ENCODE data around the gene RPAP3.

RPAP3 gene, protein sequence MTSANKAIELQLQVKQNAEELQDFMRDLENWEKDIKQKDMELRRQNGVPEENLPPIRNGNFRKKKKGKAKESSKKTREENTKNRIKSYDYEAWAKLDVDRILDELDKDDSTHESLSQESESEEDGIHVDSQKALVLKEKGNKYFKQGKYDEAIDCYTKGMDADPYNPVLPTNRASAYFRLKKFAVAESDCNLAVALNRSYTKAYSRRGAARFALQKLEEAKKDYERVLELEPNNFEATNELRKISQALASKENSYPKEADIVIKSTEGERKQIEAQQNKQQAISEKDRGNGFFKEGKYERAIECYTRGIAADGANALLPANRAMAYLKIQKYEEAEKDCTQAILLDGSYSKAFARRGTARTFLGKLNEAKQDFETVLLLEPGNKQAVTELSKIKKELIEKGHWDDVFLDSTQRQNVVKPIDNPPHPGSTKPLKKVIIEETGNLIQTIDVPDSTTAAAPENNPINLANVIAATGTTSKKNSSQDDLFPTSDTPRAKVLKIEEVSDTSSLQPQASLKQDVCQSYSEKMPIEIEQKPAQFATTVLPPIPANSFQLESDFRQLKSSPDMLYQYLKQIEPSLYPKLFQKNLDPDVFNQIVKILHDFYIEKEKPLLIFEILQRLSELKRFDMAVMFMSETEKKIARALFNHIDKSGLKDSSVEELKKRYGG

DNA sequence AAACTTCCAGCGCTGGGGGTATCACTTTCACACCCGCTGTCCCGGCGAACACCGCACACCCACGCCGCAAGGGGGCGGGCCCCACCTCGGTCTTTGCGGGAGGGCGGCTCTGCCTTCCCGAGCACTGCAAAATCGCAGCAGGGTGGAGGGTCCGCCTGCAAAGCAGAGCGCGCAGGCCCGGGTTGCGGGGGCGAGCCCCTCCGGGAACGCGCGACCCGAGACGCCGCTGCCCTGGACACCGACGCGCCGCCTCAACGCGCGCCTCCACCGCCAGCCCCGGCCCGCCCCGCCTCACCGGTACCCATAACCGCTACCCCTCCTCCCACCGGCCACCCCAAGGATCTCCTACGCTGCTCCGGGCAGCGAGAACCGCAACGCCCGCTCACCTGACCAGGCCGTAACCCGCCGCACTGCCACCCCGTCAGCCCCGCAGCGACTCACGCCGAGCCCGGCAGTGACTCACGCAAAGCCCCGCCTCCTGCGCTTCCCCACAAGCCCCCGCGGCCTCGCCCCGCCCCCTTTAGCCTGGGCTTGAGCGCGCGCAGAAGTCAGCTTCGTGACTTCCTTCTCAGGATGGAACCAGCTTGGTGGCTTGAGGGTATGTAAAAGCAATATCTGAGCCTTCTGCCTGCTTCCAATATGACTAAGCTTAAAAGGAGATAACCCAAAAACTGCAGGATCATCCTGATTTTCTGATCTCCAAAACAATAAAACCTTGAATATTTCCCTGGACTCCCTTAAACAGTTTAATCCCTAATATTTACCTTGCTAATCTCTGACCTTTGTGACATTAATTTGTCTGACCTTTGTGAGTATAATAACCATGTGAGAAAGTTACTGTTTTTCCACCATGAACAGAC is at the start of gene RPAP3:
TSS of gene RPAP3 (minus strand) at position 465 of the 860 bp plus-strand sequence. CDS start 3,190 bp downstream, outside the sequence.
- peak; percentile 99 for DNase-seq

DNA sequence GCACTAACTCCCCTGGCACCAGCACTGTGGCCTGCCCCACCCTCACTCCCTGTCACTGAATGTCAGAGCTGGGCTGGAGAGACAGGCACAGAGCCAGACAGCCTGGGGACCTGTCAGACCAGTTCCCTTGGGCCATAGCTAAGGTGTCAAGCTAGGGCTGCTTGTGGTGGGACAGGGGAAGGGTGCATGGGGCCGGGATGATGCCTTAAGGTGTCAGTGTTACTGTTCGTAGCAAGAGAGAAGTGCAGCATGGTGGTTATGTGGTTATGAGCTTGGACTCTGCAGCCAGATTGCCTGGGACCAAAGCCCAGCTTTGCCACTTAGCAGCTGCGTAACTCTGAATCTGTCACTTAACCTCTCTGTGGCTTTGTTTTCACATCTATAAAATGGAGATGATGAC is 49.1 kb upstream of the RPAP3 start:
- no peak for DNase-seq

DNA sequence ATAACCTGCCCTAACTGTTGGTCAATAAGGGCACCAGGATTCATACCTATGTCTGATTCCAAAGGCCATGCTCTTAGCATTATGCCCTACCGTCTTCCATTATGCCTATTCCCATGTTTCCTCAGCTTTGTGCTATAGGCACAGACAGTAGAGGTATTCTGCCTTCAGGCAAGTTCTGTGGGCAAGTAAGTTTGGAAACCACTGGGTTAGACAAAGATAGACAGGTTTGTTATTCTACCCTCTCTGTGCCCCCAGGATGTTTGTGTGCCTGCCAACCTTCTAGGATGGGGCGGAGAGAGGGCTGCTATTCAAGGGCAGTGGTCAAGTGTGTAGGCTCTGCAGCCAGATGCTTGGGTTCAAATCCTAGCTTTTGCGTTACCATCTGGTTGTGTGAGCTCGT is 48.3 kb upstream of the RPAP3 start:
- no peak for DNase-seq

DNA sequence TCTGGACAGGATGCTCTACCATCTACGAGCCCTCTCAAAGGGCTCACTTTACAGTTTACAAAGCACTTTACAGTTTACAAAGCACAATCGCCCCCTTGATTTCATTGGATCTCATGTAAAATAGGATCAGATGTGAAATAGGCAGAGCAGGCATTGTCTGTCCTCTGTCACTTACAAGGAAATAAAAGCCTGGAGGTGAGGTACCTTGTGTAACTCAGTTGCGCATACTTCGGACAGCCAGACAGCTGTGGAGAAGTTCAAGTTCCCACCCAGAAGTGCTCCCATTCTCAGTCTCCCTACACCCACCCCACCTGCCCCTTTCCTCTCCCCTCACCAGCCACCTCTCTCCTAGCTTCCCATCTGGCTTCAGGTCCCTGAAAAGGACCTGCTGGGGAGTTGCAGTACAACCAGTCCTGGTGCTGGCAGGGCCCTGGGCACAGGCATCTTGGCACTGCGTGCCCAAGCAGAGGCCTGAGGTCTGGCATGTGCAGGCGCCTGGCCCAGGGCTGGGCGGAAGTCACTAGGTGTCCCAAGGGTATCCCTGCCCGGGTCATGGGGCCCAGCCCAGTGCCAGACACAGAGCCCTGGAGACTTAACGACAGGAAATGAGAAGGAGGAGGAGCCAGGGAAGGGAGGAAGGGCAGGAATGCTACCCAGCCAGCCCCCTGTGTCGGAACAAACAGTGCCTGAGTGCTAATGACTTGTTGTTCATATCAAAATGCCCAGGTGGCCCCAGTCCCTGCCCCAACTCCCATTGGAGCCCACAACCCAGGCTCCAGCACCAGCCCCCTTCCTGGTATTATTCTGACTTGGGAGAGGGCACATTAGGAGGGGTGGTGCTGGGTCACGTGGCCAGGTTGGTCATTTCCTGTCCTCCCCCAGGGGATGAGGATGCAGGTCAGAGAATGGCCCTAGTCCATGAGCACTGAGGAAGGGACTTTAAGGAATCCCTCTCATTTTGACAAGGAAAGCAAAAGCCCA is 47.5 kb upstream of the RPAP3 start:
- no peak for DNase-seq

DNA sequence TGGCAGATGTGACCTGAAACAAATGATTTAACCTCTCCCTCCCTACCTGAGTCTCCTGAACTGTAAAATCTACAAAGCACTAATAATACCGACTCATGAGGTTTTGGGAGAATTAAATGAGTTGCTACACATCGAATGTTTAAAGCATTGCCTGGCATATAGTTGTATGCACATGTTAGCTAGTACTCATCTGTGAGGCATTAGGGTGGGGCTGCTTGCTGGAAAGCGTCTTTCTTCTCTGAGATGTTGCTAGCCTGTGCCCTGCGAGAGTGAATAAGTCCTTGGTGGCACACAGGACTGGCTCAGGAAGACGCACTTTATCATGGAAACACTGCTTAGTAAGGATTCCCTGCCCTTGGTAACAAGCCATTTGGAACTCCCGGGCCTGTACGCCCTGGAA is 46.7 kb upstream of the RPAP3 start:
- no peak for DNase-seq

DNA sequence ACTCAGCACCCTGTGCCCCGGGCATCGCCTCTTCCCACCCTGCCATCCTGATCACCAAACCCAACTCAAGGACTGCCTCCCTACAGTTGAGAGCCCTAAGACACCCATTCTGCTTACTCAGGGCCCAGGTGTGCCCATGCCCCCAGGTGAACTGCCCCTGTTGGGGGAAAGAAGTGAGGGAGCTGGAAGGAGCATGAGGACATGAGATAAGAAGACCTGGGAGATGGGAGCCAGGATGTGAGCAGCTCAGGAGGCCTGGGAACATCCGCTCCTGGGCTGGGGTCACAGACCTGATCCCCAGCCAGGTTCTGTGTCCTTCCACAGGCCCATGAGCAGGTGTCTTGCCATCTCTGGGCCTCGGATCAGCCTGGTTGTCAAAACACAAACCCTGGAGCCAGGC is 46.3 kb upstream of the RPAP3 start:
- no peak for DNase-seq

DNA sequence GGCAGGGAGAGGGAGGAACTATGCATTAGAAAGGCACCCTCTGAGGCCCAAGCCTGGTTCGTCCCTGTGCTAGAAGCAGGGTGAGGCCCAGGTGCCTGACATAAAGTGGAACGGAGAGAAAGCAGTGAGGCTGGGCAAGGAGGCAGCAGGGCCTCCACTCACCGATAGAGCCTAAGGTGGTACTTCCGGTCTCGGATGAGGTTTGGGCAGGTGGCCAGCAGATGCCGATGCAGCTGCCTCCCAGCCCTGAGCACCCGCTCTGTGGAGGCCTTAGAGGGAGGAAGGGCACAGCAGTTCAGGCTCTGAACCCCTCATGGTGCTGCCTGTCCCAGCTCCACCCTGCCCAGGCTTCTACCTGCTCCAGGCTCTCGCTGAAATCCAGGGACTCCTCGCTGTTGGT is 45.7 kb upstream of the RPAP3 start:
- DNase-seq: no peak

DNA sequence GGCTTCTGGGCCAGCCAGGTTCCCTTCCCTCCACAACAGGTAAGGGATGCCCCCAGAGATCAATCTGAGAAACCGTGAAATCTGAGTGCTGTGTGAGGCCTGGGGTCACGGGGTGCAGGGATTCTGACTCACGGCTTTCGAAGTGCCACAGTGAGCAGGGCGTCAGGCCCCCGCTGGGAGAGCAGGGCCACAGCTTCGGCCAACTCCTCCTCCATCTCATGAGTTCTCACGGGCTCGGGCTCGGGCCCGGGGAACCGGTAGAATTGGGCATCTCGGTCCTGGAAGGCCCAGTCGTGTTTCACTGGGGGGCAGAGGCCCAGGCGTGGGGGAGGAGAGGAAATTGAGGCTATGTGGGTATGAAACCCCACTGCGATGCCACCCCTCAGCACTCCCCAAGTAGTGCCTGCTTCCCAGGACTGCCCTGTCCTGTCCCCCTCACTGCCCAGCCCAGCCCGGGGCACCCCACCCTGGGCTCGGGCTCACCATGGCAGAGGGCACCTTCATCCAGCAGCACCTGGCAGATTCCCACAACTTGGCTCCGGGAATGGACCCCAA is 45.2 kb upstream of the RPAP3 start:
- no peak for DNase-seq

DNA sequence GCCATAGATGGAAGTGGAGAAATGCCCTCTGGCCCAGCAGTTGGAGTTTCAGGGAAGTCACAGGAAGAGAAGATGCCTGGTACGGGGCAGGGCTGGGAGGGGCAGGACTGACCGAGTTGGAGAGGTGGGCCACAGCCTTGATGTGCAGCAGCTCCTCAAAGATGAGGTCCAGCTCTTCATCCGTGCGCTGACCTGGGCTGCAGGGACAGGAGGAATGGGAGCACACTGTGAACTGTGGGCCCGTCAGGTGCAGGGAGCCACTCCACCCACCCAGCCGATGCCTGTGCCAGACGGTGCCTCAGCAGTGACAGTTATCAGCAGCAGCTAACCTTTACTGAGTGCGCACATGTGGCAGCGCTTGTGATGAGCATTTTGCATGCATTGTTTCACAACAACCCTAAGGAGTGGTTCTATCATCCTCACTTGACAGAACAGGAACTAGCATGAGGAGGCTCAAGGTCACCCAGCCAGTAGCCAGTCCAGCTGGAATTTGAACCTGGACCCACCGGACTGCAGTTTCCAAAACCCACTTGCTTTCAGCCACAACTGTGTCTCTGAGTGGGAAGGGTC is 44.5 kb upstream of the RPAP3 start:
- DNase-seq: peak; percentile 79

DNA sequence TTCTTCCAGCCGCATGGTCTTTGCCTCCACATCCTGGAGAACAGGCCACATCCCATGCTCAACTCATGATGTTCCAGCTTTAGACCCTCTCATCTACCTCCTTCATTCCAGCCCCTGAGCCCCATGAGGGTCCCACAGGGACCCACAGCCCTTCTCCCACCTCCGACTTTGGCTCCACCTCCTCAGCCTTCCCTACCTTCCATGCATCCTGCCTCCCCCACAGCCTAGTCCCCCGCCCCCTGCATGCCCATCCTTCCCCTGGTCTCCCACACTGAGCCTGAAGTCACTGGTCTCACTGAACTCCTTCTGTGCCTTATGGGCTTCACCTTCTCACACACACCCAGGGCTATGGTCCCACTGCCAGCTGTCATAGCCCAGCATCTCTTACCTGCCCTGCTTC is 43.1 kb upstream of the RPAP3 start:
- no peak for DNase-seq

DNA sequence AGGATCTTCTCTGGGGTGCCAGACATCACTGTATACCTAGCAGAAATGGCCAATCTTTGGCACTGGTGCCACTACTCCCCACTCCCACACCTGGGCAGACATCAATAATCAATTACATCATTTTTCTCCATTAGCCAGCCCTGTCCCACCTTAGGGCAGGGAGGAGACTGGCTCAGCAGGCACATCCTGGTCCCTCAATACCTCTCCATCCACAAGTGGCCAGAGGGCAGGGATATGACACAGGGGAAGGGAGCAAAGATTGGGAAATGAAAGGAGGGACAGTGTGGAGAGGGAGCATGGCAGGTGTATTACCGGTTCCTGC is 42.6 kb upstream of the RPAP3 start:
- DNase-seq: no peak

DNA sequence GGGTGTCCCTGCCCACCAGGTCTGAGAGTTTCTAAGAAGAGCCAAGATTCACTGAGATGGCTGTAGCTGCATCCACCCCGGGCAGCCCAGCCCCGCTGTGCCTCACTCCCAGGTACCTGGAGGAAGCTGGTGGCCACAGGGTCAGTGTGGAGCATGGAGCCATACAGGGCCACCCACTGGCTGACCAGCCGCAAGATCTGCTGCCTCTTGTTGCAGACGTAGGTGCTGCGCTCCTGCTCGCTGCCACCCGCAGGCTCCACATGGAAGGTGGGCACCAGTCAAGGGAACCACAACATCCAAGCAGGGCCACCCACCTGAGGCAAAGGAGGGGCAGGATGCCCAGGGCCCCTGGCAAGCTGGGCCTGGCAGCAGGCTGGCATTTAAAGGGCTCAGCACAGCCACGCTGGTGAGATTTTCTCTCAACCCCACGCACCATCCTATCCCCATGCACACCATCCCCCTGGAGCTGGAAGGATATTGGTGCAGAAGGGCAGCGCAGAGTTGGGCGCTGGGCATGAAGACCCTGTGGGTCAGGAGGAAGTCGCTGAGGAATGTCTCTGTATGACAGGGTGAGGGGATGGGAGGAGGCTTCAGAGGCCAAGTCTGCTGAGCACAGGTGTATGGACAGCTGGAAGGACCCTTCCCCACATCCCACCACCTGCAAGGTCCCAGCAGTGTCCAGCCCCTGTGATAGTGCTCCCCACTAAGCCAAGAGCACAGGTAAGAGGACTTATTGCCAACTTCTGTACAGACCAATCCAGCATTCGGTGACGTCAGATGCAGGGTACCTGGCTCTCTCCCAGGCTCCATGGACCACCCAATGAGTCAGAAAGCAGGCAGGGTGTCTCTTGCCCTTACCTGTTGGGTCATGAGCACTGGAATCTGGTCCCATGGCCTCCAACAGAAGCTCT is 42.0 kb upstream of the RPAP3 start:
- DNase-seq: no peak

DNA sequence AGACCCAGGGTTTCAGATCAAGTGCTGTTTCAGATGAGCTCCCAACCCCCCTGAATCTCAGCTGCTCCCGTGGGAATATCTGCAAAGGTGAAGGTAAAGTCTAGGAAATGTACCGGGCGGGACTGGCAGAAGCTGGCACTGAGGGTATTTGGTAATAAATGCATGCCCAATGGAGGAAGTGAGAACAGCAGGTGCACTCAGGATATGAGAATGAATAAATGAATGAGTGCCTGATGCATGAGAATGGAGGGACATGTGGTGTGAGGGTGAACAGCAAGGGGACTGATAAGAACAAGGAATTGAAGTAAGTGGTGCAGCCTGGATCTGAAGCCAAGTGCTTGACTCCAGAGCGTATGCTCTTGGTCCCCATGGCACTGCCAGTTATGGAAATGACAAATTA is 41.3 kb upstream of the RPAP3 start:
- no peak for DNase-seq

DNA sequence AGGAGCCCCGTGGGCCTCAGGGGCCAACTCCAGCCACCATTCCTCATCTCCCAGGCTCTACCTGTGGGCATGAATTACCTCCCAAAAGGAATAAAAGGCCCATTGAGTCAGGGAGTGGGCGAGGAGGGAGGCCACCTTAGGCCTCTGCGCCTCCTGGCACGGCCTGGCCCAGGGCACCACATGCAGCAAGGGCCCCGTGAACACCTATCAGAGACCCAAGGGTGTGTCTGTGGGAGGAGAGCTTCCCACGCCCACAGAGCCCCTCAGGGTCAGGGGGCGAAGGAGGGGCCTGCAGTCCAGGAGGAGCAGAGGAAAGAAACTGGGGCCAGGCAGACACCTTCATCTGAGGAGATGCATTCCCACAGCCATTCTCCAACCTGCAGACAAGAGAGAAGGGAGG is 40.7 kb upstream of the RPAP3 start:
- no peak for DNase-seq

DNA sequence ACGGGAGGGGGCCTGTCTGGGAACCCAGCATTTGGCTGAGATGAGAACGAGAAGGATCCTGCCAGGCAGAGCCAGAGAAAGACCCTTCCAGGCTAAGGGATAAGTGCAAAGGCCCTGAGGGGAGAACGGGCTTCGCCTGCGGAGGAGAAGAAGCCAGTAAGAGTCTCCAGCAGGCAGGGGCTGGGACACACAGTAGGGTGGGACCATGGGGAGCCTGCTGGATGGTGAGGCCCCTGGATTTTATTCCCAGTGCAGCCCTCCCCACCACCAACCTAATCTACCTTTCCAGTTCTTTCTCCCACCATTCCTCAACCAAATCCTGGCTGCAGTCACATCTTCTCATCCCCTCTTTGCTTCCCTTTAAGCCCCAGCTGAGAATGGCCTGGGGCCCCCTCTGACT is 40.2 kb upstream of the RPAP3 start:
- no peak for DNase-seq

DNA sequence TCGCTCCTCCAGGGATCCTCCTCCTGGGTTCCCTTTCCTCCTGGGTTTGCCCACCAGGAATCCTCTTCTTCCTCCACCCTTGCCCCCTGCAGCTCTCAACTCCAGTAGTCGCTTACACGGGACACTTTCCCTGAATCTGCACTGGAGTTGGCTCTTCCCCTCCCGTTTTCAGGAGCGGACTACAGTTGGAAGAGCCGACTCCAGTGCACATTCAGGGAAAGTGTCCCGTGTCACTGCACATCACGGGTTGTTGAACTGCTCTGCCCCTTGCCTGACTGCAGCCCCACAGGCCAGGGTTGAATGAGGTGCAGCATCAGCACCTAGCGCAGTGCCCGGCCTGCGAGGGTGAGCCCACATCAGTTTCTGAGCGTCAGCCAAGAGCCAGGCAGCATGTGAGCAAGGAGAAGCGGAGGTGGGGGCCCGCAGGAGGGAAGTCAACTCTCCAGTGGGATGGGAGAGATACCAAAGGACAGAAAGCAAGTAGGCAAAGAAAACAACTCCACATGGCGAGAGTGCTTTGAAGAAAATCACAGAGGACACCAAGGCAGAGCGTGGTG is 39.7 kb upstream of the RPAP3 start:
- no peak for DNase-seq

DNA sequence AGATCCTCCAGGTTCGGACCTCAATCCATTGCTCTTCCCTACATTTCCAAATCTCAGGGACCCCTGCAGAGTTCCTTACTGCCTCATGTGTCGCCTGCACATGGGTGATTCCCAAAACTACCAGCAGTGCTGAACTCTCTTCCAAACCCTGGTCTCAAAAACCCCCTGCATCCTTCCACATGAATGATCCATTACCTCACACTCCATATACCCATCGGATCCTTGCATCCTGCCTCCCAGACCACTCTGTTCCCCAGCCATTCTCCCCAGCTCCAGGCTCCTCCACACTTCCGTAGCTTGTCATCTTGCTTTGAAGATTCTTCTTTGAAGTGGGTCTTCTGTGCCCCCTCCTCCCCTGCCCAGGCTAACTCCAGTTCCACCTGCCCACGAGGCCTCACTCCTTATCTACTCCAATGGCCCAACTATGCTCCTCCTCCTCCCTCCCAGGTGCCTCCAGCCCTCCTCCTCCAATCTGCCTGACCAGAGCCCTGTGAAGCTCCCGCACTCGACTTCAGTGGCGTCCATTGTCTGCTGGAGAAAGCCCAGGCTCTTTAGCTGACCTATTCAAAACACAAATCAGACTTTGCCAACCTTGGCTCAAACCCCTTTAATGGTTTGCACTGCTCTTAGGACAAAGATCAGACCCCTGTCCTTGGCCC is 39.1 kb upstream of the RPAP3 start:
- DNase-seq: no peak

DNA sequence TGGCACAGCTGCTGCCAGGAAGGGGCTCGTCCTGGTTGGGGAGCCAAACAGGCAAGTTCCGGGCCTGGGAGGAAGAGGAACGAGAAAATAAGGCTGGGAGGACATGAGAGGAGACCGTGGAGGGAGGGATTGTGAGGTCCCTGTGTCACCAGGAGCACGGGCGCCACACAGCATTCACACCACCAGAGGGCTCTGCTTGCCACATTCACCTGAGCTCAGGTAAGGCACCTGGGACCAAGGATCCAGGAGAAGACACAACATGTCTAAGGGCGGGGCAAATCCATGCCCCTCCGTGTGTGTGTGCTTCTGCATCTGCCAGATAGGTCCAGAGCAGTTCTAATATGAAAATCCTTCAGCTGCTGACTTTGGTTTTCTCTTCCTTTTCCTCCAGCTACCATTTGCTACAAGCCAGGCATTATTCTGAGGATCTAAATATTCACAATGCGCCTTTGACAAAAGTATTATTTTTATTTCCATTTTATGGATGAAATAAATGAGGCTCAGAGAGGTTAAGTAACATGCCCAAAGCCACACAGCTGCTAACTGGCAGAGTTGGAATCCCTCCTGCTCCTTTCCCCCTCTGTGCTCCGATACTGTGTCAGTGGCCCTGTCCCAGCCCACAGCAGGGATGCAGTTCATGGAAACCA is 38.3 kb upstream of the RPAP3 start:
- DNase-seq: no peak

DNA sequence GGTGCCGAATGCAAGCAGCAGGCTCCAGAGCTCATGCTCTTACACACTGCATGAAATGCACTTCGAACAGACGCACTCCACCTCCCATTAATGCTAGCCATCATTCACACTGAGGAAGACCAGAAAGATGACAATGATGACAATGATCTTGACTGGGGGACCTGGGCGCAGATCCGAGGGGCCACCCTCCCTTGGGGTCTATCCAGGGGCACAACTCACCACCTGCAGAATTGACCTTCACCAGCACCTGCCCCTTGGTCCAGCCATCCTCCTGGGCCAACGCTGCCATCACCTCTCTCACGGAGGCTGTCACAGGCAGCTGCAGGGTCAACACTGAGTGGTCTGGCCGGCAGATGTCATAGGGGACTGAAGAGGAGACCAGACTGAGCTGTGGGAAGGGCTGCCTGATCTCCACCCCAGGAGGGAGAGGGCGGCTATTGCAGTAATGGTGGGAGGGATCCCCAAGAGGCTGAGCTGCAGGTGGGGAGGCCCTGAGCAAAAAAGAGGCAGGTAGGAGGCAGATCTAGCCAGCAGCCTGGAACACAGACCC is 37.6 kb upstream of the RPAP3 start:
- no peak for DNase-seq

All from suppressor macrophage treated with lipopolysaccharide for 4 hours (primary cell).